Measurements from ENCODE around the gene PKMYT1.

The PKMYT1 gene

DNA sequence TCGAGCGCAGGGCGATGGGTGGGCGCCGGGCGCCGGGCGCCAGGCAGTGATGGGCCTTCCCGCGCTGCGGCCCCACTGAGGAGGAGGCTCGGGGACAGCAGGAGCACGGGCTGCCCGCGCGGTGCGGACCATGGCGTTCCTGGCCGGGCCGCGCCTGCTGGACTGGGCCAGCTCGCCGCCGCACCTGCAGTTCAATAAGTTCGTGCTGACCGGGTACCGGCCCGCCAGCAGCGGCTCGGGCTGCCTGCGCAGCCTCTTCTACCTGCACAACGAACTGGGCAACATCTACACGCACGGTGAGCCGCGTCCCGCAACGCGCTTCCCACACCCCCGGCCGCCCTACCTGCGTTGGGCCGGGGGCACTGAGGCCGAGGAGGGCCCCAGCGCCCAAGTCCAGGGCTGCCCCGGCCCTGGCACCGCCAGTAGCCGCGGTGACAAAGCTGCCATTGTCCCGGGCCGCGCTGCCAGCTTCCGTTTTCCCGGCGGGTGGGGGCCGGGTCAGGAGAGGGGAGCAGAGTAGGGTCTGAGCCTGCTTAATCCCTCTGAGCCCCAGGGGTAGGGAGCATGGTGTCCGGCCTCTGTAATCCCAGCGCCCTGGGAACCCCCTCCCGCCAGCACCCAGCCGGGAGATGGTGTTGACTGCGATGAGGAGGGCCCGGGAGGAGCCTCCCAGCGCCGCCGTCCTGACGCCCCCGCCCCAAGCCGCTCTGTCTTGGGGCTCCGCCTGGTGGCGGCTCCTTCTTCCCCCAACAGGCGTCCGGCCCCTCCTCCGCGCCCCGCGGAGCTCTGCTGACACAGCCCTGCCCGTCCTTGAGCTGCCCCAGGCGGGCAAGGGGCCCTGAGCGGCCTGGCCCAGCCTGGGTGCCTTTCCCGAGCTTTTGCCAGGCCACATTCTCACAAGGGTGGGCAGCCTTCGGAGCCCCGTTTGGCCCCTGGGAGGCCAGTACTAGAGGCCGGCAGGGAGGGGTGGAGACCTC is 10.4 kb downstream of the PKMYT1 start:
- peak overlapping the region; percentile 70 for H3K9ac ChIP-seq
- peak overlapping the region; percentile 94 for H3K4me2 ChIP-seq
- peak overlapping the region; percentile 62 for H3K27ac ChIP-seq
- H4K20me1 ChIP-seq (ENCODE audit: insufficient read depth) = no peaks in the 10 kb centered on the region
- H3K79me2 ChIP-seq (ENCODE audit: insufficient read depth, low read depth) = peaks cover 21% of the 10 kb centered on the region; the same call in 1 of the 2 replicates
- H3K4me1 ChIP-seq (ENCODE audit: low read depth, poor library complexity, severe bottlenecking) = peaks cover 24% of the 10 kb centered on the region
- H3K36me3 ChIP-seq (ENCODE audit: insufficient read depth) = no peaks in the 10 kb centered on the region
- TF ChIP-seq, protein P1, sequence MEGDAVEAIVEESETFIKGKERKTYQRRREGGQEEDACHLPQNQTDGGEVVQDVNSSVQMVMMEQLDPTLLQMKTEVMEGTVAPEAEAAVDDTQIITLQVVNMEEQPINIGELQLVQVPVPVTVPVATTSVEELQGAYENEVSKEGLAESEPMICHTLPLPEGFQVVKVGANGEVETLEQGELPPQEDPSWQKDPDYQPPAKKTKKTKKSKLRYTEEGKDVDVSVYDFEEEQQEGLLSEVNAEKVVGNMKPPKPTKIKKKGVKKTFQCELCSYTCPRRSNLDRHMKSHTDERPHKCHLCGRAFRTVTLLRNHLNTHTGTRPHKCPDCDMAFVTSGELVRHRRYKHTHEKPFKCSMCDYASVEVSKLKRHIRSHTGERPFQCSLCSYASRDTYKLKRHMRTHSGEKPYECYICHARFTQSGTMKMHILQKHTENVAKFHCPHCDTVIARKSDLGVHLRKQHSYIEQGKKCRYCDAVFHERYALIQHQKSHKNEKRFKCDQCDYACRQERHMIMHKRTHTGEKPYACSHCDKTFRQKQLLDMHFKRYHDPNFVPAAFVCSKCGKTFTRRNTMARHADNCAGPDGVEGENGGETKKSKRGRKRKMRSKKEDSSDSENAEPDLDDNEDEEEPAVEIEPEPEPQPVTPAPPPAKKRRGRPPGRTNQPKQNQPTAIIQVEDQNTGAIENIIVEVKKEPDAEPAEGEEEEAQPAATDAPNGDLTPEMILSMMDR (conservative IDR thresholded peaks at IDR 0.05; ENCODE audit: low read depth, low read length) = peak; percentile 52
- no peaks in the 10 kb centered on the region for H3K27me3 ChIP-seq (ENCODE audit: insufficient read depth, low read depth)
- no peak overlapping the region for H3K4me3 ChIP-seq (IDR thresholded peaks at IDR 0.05; ENCODE audit: insufficient read depth, low read depth, low read length)
- H2AFZ ChIP-seq (ENCODE audit: low read depth) = peak overlapping the region; percentile 80

DNA sequence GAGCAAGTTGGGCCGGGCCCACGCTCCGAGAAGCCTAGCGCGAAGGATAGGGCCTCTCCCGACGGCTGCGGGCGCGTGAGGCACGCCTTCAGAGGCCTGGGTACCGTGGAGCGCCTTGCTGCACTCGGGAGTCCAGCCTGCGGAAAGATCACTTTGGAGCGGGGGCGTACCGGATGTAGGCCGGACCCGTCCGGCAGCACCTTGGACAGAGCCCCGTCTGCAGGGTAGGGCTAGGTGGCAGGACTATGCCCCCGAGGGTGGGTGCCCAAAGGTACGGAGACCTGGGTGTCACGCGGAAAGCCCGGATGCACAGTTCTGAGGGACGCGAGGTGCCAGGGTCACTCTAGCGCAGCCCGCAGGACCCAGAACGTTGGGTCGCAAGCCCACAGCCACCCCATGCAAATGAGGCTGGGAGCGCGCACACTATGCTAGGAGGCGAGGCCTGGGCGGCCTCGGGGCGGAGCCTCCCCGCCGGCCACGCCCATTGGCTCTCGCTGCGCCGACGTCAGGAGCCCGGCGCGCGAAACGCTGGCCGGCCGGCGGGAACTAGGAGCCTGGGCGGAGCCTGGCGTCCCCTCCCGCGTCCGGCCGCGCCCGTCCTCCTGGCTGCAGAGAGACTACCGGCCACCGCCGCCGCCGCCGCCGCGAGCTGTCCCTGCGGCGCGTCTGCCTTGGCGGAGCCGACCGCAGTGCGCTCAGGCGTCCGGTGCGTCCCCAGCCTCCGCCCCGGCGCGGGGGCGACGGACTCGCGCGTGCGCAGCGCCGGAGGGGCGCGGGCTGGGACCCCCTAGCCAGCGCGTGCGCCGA is 11.3 kb downstream of the PKMYT1 start, which contains the start of gene PAQR4:
Gene PAQR4, plus strand, starts transcription at position 611 of the 807 bp plus-strand sequence. CDS start 327 bp downstream, outside the sequence.
- no peaks in the 10 kb centered on the region for H4K20me1 ChIP-seq (ENCODE audit: insufficient read depth)
- peak within 1 kb of the TSS; percentile 62 for H3K27ac ChIP-seq
- peak within 1 kb of the TSS; percentile 94 for H3K4me2 ChIP-seq
- TF ChIP-seq, protein P1 (conservative IDR thresholded peaks at IDR 0.05; ENCODE audit: low read depth, low read length) = no peak
- H2AFZ ChIP-seq (ENCODE audit: low read depth) = peak within 1 kb of the TSS; percentile 80
- H3K36me3 ChIP-seq (ENCODE audit: insufficient read depth) = no peaks in the 10 kb centered on the region
- H3K79me2 ChIP-seq (ENCODE audit: insufficient read depth, low read depth) = peaks cover 21% of the 10 kb centered on the region; the same call in 1 of the 2 replicates
- peak within 1 kb of the TSS; percentile 70 for H3K9ac ChIP-seq
- H3K27me3 ChIP-seq (ENCODE audit: insufficient read depth, low read depth) = peaks cover 5% of the 10 kb centered on the region
- peaks cover 32% of the 10 kb centered on the region for H3K4me1 ChIP-seq (ENCODE audit: low read depth, poor library complexity, severe bottlenecking)
- no peak within 1 kb of the TSS for H3K4me3 ChIP-seq (IDR thresholded peaks at IDR 0.05; ENCODE audit: insufficient read depth, low read depth, low read length)

DNA sequence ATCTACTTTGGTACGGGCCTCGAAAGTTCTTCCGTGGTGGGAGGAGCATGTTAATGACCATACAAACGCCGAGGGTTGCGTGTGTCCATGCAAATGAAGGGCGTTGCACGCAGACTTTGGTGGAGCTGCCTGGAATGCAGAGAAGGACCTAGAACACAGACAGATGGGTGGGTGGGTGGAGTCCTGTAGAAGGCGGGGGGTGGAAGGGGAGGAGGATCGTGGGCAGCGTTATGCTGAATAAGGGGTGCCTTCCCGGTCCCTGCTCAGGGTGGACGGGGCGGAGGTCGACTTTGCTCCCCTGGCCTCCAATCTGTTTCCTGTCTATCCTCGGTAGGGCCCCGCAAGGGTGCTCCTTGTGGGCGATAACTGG is 11.9 kb downstream of the PKMYT1 start:
- Histone ChIP-seq H2AFZ (ENCODE audit: low read depth) (peak overlapping the region; percentile 80), H3K4me1 (ENCODE audit: low read depth, poor library complexity, severe bottlenecking) (peaks cover 37% of the 10 kb centered on the region), H3K4me3 (IDR thresholded peaks at IDR 0.05; ENCODE audit: insufficient read depth, low read depth, low read length) (no peak overlapping the region)

DNA sequence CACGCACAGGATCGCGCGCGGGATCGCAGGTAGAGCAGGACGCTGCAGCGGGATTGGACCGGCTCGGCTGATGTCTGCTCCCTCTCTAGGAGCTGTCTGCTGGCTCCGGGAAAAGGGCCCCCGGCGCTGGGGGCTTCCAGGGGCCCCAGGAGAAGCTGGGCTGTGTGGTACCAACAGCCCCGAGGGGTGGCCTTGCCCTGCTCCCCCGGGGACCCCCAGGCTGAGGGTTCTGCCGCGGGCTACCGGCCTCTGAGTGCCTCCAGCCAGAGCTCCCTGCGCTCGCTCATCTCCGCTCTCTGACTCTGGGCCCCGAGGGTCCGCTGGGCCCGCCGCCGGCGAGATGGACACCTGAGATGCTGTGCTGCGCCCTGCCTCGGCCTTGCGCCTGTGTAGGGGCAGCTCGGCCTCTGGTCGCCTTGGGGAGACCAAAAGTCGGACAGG is 12.5 kb downstream of the PKMYT1 start:
- Histone ChIP-seq H3K4me3 (IDR thresholded peaks at IDR 0.05; ENCODE audit: insufficient read depth, low read depth, low read length) (no peak overlapping the region), H3K4me2 (peak overlapping the region; percentile 94), H3K27ac (no peak overlapping the region), H3K27me3 (ENCODE audit: insufficient read depth, low read depth) (peaks cover 17% of the 10 kb centered on the region), H4K20me1 (ENCODE audit: insufficient read depth) (no peaks in the 10 kb centered on the region), H2AFZ (ENCODE audit: low read depth) (no peak overlapping the region), H3K4me1 (ENCODE audit: low read depth, poor library complexity, severe bottlenecking) (peaks cover 43% of the 10 kb centered on the region), H3K9ac (no peak overlapping the region), H3K79me2 (ENCODE audit: insufficient read depth, low read depth) (peaks cover 21% of the 10 kb centered on the region; the same call in 1 of the 2 replicates), H3K36me3 (ENCODE audit: insufficient read depth) (no peaks in the 10 kb centered on the region)
- TF ChIP-seq, protein P1 (conservative IDR thresholded peaks at IDR 0.05; ENCODE audit: low read depth, low read length) = no peak

More for the DNA sequence above, 11.9 kb downstream of the PKMYT1 start:
- Histone ChIP-seq H4K20me1 (ENCODE audit: insufficient read depth) (no peaks in the 10 kb centered on the region), H3K79me2 (ENCODE audit: insufficient read depth, low read depth) (peaks cover 21% of the 10 kb centered on the region; the same call in 1 of the 2 replicates), H3K9ac (peak overlapping the region; percentile 70; the same call in 1 of the 2 replicates), H3K27ac (peak overlapping the region; percentile 62; the same call in 1 of the 2 replicates), H3K27me3 (ENCODE audit: insufficient read depth, low read depth) (peaks cover 11% of the 10 kb centered on the region), H3K4me2 (peak overlapping the region; percentile 94), H3K36me3 (ENCODE audit: insufficient read depth) (no peaks in the 10 kb centered on the region)
- TF ChIP-seq, protein P1 (conservative IDR thresholded peaks at IDR 0.05; ENCODE audit: low read depth, low read length) = no peak
